GM23338 (cell line): ENCODE measurements around the gene IGF2.

Experiments
- EZH2 ChIP-seq: fragments of 200-600 bp; sonication (generic); IDR thresholded peaks from one replicate; pipeline ENCODE4 v1.8.0; 2017; ENCODE audit warnings: antibody characterized with exemption, mild to moderate bottlenecking, low read depth; ENCODE audit not compliant: unreplicated experiment
- NANOG ChIP-seq: IDR thresholded peaks from 2 replicates; pipeline ENCODE4 v1.6.1; 2016; ENCODE audit warnings: antibody characterized with exemption, borderline replicate concordance
- TF ChIP-seq, protein P1 (sequence below), 2 experiments: fragments of 200-600 bp in 1 of 2; sonication (generic) in 1 of 2; conservative IDR thresholded peaks; 2 replicates each; pipeline versions ENCODE4 v1.5.1 to v1.6.1; 2016 to 2017; ENCODE audit warnings: antibody characterized with exemption in 2 of 2, low read depth in 2 of 2, mild to moderate bottlenecking in 2 of 2, moderate library complexity in 1 of 2
- TF ChIP-seq, protein P2 (sequence below): IDR thresholded peaks from one replicate; pipeline ENCODE4 v1.6.1; 2018; ENCODE audit warnings: antibody characterized with exemption; ENCODE audit not compliant: unreplicated experiment

DNA sequence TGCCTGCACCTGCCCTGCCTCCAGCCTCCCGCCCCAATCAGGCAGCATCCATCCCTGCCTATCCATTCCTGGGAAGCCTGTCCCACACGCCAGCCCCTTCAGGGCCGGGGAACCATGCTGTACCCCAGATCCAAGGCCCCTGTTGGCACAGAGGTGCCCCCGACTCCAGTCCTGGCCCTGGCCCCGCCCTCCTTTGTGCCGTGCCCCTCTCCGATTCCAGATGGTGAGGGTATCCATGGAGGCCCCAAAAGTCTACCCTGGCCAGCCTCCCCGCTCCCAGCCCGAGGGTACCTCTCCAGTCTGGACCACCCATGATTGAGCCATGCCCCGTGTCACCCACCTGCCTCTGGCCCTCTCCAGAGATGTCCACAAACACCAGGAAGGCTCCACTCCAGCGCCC lies 35.2 kb upstream of the IGF2 start:
- TF ChIP-seq, protein P1, sequence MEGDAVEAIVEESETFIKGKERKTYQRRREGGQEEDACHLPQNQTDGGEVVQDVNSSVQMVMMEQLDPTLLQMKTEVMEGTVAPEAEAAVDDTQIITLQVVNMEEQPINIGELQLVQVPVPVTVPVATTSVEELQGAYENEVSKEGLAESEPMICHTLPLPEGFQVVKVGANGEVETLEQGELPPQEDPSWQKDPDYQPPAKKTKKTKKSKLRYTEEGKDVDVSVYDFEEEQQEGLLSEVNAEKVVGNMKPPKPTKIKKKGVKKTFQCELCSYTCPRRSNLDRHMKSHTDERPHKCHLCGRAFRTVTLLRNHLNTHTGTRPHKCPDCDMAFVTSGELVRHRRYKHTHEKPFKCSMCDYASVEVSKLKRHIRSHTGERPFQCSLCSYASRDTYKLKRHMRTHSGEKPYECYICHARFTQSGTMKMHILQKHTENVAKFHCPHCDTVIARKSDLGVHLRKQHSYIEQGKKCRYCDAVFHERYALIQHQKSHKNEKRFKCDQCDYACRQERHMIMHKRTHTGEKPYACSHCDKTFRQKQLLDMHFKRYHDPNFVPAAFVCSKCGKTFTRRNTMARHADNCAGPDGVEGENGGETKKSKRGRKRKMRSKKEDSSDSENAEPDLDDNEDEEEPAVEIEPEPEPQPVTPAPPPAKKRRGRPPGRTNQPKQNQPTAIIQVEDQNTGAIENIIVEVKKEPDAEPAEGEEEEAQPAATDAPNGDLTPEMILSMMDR (conservative IDR thresholded peaks at IDR 0.05; ENCODE audit: low read depth in 2 of 2): no peak
- no peak for TF ChIP-seq NANOG
- TF ChIP-seq EZH2: no peak
- TF ChIP-seq, protein P2, sequence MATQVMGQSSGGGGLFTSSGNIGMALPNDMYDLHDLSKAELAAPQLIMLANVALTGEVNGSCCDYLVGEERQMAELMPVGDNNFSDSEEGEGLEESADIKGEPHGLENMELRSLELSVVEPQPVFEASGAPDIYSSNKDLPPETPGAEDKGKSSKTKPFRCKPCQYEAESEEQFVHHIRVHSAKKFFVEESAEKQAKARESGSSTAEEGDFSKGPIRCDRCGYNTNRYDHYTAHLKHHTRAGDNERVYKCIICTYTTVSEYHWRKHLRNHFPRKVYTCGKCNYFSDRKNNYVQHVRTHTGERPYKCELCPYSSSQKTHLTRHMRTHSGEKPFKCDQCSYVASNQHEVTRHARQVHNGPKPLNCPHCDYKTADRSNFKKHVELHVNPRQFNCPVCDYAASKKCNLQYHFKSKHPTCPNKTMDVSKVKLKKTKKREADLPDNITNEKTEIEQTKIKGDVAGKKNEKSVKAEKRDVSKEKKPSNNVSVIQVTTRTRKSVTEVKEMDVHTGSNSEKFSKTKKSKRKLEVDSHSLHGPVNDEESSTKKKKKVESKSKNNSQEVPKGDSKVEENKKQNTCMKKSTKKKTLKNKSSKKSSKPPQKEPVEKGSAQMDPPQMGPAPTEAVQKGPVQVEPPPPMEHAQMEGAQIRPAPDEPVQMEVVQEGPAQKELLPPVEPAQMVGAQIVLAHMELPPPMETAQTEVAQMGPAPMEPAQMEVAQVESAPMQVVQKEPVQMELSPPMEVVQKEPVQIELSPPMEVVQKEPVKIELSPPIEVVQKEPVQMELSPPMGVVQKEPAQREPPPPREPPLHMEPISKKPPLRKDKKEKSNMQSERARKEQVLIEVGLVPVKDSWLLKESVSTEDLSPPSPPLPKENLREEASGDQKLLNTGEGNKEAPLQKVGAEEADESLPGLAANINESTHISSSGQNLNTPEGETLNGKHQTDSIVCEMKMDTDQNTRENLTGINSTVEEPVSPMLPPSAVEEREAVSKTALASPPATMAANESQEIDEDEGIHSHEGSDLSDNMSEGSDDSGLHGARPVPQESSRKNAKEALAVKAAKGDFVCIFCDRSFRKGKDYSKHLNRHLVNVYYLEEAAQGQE: no peak
